ENCODE results near the gene CROCC2. TPM values are rescaled to one million over a fixed set of nuclear protein-coding genes. Genes with fewer than 3 reads are reported as not detected.

CROCC2 gene
- total and polyA plus RNA-seq, 10 of the 15 experiments (the other 5 are each of a cell fraction or from before 2014, with no cell fraction given), result not detected

DNA sequence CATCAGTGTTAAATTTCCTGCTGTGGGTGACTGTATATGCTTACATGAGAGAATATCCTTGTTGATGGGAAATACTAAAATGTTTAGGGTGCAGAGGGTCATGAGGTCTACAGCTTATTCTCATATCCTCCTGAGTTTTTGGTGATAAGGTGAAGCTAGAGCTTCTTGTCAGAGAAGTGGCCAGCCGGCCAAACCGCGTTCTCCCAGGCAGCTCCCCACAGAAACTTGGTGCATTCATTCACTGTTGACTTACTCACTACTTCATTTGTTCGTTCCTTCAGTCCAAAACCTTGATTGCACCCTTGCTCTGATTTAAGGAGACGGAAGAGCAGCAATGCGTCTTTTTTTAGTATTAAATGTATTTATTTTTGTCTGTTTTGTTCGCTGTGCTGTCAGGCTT is 101.0 kb downstream of the CROCC2 start:
- ATAC-seq (no peak), DNase-seq (ENCODE audit: low read depth, low spot score) (no peak), FAIRE-seq (no peak)
- Histone ChIP-seq H3K27me3 (replicated peaks in 1 of 2; ENCODE audit: control insufficient read depth in 2 of 2, insufficient read depth in 2 of 2, low read length in 1 of 2) (peaks cover 0 to 2% of the 10 kb centered on the region in 2 experiments; a peak in 3 of 4 replicates), H4K20me1 (ENCODE audit: control insufficient read depth, insufficient read depth) (no peaks in the 10 kb centered on the region), H2AFZ (ENCODE audit: control insufficient read depth, low read depth, low read length) (no peak overlapping the region), H3K79me2 (ENCODE audit: control insufficient read depth, insufficient read depth, low read length) (no peaks in the 10 kb centered on the region), H3K9ac (ENCODE audit: control insufficient read depth, insufficient read depth, low read length) (no peak overlapping the region), H3K4me2 (ENCODE audit: control insufficient read depth, insufficient read depth) (no peak overlapping the region), H3K9me3 (replicated peaks; ENCODE audit: control insufficient read depth, insufficient read depth, low read length) (peaks cover 5% of the 10 kb centered on the region), H3K4me3 (no peak overlapping the region), H3K4me1 (ENCODE audit: control insufficient read depth, insufficient read depth, low read length) (no peaks in the 10 kb centered on the region), H3K36me3 (ENCODE audit: control insufficient read depth in 2 of 2, insufficient read depth in 2 of 2, low read length in 1 of 2) (no peaks in the 10 kb centered on the region), H3K27ac (ENCODE audit: control insufficient read depth, insufficient read depth) (no peak overlapping the region)
- intact Hi-C loops (cut with micrococcal nuclease; ENCODE audit: unreplicated experiment) (no loop called here), in situ Hi-C loops (cut with MboI) (no loop called here)
- ChIA-PET CTCF (no interaction called here), POLR2A (no interaction called here), SMC1A (ENCODE audit: uncharacterized antibody, unreplicated experiment) (no interaction called here), RAD21 (ENCODE audit: unreplicated experiment) (no interaction called here)
- 65% methylated on average over 7 of the region's 7 CpGs for WGBS (ENCODE audit: insufficient coverage, insufficient replicate concordance, low lambda C conversion rate, missing lambda C conversion rate)
- no TSS peak for BruUV-seq (replicated peaks)
- TF ChIP-seq CEBPB (IDR thresholded peaks at IDR 0.05; ENCODE audit: borderline replicate concordance in 1 of 2, low read depth in 2 of 2, low read length in 2 of 2) (no peak), IRF4 (IDR thresholded peaks at IDR 0.05; ENCODE audit: low read depth, low read length) (no peak)

DNA sequence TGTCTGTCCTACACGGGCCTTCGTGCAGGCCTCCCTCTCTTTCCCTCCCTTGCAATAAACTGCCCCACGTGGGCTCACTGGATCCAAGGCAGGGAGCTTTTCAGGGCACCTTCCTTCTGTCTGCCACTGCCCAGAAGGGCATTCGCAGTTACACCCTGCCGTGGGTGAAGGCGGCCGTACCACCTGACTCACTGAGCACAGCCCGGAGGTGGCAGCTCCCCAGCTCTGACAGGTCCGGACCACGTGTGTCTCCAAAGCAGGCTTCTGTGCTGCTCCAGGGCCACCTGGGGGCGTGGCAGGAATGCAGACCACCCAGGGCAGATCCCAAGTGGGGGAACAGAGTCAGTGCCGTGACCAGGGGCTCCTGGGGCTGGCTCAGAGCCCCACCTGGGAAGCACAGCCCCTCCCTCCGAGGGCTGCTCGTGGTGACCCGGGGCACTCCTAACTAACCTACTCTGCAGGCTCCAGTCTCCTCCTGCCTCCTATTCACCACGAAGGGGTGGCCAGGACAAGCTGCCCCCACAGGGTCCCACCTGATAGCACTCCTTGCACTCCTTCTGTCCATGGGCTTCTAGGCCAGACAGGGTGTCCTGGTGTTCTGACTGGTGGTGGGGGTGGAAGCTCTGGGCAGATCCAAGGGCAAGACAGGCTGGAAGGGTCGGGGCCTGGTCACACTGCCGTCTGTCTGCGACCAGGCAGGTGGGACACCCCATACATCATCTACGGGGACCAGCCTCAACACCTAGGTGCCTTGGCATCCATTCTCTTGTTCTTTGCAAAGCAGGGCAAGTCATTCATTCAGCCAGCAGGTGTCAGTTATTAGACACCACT is 102.0 kb downstream of the CROCC2 start:
- no peak overlapping the region for H2AFZ ChIP-seq (ENCODE audit: control insufficient read depth, low read depth, low read length)
- H3K79me2 ChIP-seq (ENCODE audit: control insufficient read depth, insufficient read depth, low read length), result no peaks in the 10 kb centered on the region
- TF ChIP-seq EED (IDR thresholded peaks at IDR 0.05; ENCODE audit: low read depth), result no peak
- TF ChIP-seq GABPA (IDR thresholded peaks at IDR 0.05; ENCODE audit: low read depth), result no peak
- TF ChIP-seq PAX5 (IDR thresholded peaks at IDR 0.05; ENCODE audit: borderline replicate concordance, low read depth, low read length), result no peak
- no peak for TF ChIP-seq RAD51 (IDR thresholded peaks at IDR 0.05)
- POLR2A ChIA-PET, result no interaction called here
- DNase-seq (ENCODE audit: low read depth, low spot score) (no peak), ATAC-seq (no peak), FAIRE-seq (no peak)
- H3K4me3 ChIP-seq, result no peak overlapping the region
- intact Hi-C loops (cut with micrococcal nuclease; ENCODE audit: unreplicated experiment), result no loop called here
- RAD21 ChIA-PET (ENCODE audit: unreplicated experiment), result no interaction called here
- peaks cover 0 to 2% of the 10 kb centered on the region in 2 experiments; a peak in 3 of 4 replicates for H3K27me3 ChIP-seq (replicated peaks in 1 of 2; ENCODE audit: control insufficient read depth in 2 of 2, insufficient read depth in 2 of 2, low read length in 1 of 2)
- no peaks in the 10 kb centered on the region for H4K20me1 ChIP-seq (ENCODE audit: control insufficient read depth, insufficient read depth)
- H3K27ac ChIP-seq (ENCODE audit: control insufficient read depth, insufficient read depth), result no peak overlapping the region
- H3K9ac ChIP-seq (ENCODE audit: control insufficient read depth, insufficient read depth, low read length), result no peak overlapping the region
- SMC1A ChIA-PET (ENCODE audit: uncharacterized antibody, unreplicated experiment), result no interaction called here
- BruUV-seq (replicated peaks), result no TSS peak
- no peaks in the 10 kb centered on the region for H3K4me1 ChIP-seq (ENCODE audit: control insufficient read depth, insufficient read depth, low read length)
- CTCF ChIA-PET, result no interaction called here
- no peak overlapping the region for H3K4me2 ChIP-seq (ENCODE audit: control insufficient read depth, insufficient read depth)
- in situ Hi-C loops (cut with MboI), result no loop called here
- 50% methylated on average over 20 of the region's 20 CpGs for WGBS (ENCODE audit: insufficient coverage, insufficient replicate concordance, low lambda C conversion rate, missing lambda C conversion rate)
- H3K36me3 ChIP-seq (ENCODE audit: control insufficient read depth in 2 of 2, insufficient read depth in 2 of 2, low read length in 1 of 2), result no peaks in the 10 kb centered on the region
- H3K9me3 ChIP-seq (replicated peaks; ENCODE audit: control insufficient read depth, insufficient read depth, low read length), result peaks cover 5% of the 10 kb centered on the region

Data from GM12878 (cell line).